Activated naive CD8-positive, alpha-beta T cell treated with anti-CD3 and anti-CD28 coated beads, Interleukin-2, amount 50 U/mL, for 16 hours (primary cell): ENCODE results near the gene ADAT3.
"Not testable (repeated sequence)": the region's sequence is repeated elsewhere in the genome, so short reads cannot be mapped to it uniquely, and the experiment has no call there.

Source experiments
- DNase-seq: peaks from one replicate; pipeline ENCODE4 v3.0.0-alpha.2; 2020; ENCODE audit warnings: low read depth, low spot score

ADAT3 gene

DNA sequence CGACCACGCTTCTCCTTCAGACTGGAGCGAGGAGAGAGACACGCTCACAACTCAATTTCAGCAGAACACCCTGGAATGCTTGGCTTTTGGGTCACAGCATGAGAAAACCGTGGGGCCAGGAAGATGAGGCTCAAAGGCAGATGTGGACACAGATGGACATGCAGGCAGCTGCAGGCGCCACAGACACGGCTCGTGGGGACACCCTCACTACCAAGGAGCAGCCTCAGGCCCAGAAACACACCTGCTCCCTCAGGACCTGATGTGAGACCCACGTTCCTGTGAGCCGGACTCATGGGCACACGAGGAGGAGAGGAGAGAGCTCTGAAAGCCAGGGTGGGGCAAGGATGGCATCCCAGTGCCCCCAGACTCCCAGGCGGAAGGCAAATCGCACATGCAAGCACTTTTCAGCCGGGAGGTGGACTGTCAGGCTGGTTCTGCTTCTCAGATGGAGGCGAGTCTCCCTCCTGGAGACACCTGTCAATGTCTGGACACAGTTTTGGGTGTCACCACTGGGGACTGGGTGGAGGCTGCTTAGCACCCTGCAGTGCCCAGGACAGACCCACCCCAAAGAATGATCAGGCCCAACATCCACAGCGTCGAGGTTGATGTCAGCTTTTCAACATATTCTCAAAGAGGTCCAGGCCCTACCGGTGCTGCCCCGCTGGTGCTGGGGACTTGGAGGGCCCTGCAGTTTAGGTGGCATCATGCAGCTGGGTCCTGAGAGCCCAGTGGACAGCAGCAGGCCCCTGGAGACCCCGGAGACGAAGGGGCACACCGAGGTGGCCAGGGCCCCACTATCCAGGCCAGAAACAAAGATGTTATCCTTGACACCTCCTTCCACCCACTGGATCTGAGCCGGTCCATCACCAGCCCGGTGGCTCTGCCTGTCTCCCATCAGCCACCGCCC lies 22.2 kb upstream of the ADAT3 start:
- no peak for DNase-seq

DNA sequence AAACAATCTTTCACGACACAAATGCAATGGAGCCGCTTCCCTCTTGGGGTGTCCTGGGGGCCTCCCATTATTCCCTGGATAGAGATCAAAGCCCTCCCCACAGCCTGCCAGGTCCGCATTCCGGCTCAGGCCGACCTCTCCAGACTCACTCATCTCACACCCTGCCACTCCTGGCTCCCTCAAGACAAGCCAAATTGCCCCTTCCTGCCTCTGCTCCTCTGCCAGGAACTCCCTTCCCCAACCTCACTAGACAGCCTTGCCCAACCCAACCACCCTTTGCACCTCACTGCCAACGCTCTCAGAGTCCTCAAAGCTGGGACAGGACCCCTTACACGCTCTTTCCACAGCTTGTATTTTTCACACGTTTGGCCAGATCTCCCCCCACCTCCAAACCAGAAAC lies 21.4 kb upstream of the ADAT3 start:
- DNase-seq = no peak

DNA sequence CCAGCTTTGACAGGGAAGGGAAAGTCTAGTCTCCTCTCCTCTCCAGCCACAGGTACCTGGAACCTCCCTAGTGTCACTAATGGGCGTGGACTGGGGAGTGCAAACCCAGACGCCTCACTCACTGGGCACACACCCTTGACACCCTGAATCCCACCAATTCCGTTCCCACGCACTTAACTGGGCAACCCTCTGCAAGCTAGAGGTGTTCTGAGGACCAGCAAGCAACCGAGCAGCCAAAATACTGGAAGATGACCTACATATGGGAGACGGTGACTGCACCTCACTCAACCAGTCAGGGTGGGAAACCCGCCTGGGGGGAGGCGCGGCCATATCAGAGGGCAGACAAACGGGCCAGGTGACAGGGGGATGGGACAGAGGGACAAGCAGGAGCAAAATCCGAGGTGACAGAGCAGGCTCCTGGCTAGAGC lies 20.9 kb upstream of the ADAT3 start:
- no peak for DNase-seq

DNA sequence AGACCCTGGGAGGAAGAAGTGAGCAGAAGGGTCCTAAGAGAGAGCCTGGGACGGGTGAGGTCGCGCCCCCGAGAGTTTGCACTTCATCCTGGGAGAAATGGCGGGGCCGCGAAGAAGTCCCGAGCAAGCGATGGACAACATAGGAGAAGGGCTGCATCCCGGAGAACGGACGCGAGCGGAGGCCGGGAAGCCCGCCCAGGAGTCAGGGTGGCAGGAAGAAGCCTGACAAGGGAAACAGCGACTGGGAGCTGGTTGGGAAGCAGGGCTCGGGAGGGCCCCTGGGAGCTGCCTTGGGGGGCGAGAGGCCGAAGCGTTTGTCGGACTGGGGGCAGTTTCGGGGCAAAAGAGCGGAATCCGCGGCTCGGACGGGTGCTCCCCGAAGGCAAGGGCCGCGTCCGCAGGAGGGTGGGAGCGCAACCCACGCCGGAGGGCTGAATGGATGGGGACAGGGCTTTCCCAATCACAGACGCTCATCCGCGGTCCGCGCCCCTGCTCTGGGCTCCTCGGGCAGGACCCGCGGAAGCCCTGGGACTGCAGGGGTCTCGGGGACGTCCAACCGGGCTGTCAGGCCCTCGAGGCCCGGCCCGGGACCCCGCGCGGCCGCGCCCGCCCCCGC lies 20.4 kb upstream of the ADAT3 start:
- no peak for DNase-seq

DNA sequence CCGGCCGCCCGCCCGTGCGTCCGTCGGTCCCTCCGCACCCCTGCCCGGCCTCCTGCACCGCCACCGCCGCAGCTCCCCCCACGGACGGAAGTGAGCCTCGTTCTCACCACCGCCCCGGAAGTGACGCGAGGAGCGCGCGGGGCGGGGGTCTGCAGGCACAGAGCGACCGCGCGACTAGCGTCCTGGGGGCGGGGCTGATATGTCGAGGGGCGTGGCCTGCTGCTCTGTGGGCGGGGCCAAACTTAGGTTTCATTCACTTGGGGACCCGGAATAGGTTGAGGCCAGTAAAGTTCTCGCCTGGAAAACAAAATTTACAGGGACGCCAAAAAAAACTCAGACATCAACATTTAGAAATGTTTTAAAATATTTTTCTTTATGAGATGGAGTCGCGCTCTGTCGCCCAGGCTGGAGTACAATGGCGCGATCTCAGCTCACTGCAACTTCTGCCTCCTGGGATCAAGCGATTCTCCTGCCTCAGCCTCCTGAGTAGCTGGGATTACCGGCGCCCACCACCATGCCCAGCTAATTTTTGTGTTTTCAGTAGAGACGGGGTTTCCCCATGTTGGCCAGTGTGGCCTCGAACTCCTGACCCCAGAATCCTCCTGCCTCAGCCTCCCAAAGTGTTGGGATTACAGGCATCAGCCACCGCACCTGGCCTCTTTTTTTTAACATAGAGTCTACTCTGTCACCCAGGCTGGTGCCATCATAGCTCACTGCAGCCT lies 19.6 kb upstream of the ADAT3 start, which contains the start of gene ABHD17A:
Gene ABHD17A, minus strand, starts transcription at position 99 of the 722 bp plus-strand sequence. CDS start 3,930 bp downstream, outside the sequence.
- peak; percentile 86 for DNase-seq

DNA sequence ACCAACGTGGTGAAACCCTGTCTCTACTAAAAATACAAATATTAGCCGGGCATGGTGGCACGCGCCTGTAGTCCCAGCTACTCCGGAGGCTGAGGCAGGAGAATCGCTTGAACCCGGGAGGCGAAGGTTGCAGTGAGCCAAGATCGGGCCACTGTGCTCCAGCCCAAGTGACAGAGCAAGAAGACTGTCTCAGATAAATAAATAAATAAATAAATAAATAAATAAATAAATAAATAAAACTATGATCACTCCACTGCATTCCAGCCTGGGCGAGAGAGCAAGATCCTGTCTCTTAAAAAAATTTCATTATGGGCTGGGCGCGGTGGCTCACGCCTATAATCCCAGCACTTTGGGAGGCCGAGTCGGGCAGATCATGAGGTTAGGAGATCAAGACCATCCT lies 18.8 kb upstream of the ADAT3 start:
- DNase-seq = not testable (repeated sequence)

DNA sequence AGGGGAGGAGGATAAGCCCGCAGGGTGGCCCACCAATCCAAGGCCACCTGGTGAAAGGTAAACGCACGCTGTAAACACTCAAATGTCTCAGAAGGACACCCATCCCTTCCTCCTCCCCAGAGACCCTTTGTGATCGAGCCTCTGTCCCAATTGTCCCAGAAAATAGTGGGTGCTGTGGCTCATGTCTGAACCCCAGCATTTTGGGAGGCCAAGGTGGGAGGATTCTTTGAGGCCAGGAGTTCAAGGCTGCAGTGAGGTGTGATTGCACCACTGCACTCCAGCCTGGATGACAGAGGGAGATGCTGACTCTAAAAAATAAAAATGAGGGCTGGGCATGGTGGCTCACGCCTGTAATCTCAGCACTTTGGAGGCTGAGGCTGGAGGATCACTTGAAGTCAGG lies 16.8 kb upstream of the ADAT3 start:
- DNase-seq = no peak

DNA sequence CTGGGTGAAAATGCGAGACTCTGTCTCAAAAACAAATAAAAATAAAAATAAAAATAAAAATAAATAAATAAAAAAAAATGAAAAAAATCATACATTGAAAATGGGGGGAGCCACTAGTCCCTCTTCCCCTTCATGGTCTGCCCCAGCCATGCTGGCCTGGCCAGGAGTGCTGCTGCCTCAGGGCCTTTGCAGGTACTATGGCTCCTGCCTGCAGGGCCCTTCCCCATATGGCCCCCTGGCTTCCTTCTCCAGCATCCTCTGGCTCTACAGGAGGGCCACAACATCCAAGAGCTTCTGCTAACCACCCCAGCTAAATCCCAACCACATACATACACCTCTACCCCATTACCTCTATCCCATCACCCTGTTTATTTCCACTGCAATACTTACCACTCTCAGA lies 15.3 kb upstream of the ADAT3 start:
- DNase-seq = no peak

DNA sequence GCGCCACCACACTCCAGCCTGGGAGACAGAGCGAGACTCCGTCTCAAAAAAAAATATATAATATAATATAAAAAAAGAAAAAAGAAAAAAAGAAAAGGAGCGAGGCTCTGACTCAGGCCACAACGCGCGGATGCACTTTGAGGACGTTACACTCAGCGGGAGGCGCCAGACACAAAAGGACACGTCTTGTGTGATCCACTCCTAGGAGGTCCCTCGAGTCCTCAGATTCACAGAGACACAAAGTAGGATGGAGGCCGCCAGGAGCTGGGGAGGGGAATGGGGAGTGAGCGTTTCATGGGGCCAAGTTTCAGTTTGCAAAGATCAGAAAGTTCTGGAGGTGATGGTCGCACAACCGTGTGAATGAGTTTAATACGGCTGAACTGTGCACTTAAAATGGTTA lies 11.4 kb upstream of the ADAT3 start:
- DNase-seq = no peak

DNA sequence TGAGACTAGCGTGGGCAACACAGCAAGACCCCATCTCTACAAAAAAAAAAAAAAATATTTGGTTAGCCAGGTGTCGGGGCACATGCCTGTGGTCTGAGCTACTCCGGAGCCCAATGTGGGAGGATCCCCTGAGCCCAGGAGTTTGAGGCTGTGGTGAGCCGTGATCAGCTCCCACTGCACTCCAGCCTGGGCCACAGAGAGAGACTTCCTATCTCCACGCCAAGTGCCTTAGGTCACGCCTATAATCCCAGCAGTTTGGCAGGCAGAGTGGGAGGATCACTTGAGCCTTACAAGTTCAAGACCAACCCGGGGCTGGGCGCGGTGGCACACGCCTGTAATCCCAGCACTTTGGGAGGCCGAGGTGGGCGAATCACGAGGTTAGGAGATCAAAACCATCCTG lies 8.7 kb upstream of the ADAT3 start:
- DNase-seq = no peak

DNA sequence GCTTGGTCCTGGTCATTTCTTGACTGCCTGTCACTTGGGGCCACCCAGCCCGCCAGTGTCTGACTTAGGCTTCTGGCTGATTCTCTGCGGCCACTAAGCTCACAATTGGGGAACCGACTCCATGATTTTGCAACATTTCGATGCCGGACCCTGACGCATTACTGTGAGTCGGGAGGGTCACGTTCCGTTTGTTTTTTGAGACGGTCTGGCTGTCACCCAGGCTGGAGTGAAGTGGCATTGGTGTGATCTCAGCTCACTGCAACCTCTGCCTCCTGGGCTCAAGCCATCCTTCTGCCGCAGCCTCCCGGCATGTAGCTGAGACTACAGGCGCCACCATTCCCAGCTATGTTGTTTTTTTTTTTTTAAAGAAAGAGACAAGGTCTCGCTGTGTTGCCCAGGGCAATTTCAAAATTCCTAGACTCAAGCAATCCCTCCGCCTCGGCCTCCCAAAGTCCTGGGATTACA lies 3.2 kb upstream of the ADAT3 start:
- DNase-seq = no peak

DNA sequence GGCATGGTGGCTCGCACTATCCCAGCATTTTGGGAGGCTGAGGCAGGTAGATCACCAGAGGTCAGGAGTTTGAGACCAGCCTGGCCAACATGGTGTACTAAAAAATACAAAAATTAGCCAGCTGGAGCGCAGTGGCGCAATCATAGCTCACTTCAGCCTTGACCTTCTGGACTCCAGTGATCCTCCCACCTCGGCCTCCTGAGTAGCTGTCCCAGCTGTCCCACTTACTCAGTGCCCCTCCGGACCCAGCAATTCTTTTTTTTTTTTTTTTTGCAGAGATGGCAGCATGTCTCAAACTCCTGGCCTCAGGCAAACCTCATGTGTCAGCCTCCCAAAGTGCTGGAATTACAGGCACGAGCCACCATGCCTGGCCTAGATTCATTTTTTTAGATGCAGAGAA lies 2.3 kb upstream of the ADAT3 start:
- DNase-seq = no peak

DNA sequence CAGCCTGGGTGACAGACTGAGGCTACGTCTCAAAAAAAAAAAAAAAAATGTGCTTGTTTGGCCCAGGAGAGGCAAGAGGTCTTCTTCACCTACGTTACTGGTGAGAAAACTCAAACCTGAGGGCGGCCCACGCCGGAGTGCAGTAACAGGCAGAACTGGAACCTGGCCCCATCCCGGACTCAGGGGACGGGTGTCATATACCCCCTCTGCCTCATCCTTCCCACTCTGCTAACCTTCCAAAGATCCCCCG lies 414 bp upstream of the ADAT3 start:
- no peak for DNase-seq

DNA sequence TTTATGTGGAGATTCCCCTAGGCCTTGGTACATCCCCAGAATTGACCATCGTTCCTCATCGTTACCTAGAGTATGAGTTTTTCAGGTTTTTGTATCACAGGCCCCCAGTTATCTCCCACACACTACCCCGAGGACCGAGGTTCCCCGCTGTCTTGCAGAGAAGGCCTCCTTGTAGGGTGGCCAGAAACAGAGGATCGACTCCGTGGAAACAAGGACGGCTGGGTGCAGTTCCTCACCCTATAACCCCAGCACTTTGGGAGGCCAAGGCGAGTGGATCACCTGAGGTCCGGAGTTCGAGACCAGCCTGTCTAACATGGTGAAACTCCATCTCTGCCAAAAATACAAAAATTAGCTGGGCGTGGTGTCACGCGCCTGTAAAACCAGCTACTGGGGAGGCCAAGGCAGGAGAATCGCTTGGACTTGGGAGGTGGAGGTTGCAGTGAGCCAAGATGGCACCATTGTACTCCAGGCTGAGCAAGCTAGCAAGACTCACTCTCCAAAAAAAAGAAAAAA lies 720 bp downstream of the ADAT3 start:
- no peak for DNase-seq

DNA sequence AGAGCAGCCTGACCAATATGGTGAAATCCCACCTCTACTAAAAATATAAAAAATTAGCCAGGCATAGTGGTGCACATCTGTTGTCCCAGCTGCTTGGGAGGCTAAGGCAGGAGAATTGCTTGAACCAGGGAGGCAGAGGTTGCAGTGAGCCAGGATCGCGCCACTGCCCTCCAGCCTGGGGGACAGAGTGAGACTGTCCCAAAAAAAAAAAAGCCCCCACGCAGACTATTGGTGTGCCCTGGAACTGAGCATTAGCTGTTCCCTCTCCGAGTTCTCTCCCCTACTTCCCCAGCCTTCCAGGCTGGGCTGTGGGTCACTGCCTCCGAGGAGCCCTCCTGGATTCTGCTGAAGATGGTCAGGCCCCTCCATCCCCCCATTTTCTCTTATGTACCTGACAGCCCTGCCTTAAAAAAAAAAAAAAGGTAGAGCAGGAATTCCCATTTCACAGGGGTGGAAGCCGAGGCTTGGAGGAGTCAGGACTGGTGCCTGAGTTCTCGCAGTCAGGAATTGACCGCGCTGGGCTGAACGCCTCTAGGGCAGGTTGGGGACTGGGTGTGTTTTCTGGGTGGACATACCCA lies 1.9 kb downstream of the ADAT3 start:
- DNase-seq = no peak

DNA sequence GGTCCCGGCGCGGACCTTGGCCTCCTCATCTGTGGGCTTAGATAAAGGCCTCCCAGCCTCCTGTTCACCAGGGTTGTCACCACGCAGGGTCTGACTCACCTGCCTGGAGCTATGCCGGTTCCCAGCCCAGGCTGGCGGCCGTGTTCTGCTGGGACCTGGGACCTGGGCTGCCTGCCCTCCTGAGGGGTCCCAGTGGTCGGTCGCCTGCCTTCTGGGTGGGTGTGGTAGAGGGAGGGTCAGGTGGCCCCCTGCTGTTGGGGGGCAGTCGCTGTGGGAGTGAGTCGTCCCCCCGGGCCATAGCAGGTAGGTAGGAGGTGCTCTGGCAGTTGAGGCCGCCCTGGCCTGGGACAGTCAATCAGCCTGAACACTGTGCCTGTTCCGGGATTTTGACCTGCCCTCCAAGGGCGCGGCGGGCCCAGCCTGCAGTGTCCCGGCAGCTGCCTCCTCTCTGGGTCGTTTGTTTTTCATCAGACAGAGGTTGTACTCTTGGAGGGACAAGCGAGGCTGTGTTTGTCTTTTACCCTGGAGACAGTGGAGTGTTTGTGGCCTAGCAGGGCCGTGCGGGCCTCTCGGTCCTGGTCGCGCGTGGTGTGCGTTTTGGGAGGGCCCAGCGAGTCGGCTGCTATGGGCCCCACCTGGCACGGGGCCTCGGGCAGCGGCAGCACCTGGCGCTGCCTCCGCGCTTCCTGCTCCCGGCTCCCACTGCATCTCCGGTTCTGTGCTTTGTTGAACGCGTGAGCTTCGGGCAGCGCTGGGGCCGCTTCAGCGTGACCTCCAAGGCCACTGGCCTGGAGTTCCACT lies 2.6 kb downstream of the ADAT3 start:
- DNase-seq = no peak

DNA sequence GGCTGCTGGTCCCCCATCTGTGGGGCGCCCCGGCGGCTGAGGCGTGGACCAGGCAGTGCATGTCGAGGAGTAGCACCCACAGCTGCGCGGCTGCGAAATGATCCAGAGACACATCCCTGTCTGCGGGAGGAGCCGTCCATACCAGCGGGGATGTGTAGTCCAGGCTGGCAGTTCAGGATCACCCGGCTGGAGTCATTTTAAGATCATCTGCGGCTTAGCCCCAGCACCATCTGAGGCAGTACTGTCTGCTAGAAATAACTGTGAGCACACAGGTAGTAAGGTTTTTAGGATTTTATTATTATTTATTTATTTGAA lies 3.1 kb downstream of the ADAT3 start:
- no peak for DNase-seq

DNA sequence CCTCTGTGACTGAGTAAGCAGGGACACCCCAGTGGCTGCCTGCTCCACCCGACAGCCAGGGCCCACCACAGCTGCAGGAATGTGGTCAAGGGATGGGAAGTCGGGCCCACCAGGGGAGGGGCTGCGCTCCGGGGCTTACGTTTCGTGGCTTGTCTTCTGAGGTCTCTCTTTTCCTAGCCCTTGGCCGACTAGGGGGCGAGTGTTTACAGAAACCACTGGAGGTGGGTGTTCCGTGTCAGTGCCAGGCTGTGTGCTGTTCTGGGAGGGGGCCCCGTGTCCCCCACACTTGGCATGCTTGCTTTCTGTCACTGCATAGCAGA lies 4.5 kb downstream of the ADAT3 start:
- DNase-seq = no peak

DNA sequence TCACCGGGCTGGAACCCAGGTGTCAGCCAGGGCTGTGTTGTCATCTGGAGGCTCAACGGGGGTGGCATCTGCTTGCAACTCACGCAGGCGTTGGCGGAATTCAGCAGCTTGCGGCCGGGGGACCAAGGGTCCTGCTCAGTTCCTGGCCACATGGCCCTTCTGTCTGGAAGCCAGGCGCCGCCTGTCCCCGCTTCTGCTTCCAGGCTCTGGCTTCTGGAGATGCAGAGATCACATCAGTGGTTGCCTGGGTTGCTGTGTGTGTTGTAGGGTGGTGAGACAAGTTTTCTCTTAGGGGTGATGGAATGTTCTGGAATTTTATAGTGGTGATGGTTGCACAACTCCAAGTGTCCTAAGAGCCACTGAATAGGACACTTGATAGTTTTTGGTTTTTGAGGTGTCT lies 5.0 kb downstream of the ADAT3 start:
- no peak for DNase-seq

DNA sequence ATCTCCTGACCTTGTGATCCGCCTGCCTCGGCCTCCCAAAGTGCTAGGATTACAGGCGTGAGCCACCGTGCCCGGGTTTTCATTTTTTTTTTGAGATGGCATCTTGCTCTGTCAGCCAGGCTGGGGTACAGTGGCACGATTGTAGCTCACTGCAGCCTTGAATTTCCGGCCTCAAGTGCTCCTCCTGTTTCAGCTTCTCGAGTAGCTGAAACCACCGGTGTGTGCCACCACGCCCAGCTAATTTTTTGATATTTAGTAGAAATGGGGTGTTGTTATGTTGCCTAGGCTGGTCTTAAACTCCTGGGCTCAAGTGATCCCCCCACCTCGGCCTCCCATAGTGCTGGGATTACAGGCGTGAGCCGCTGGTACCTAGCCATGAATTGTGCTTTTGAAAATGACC lies 5.9 kb downstream of the ADAT3 start:
- no peak for DNase-seq

DNA sequence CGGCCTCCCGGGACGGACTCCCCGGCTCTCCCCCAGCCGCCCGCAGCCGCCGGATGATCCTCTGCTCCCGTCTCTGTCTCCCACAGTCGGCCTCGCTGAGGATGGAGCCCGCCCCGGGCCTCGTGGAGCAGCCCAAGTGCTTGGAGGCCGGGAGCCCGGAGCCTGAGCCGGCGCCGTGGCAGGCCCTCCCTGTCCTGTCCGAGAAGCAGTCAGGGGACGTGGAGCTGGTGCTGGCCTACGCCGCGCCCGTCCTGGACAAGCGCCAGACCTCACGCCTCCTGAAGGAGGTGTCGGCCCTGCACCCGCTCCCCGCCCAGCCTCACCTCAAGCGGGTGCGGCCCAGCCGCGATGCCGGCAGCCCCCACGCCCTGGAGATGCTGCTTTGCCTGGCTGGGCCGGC lies 6.8 kb downstream of the ADAT3 start:
- DNase-seq = no peak
